ENCODE measurements around the gene DNAH1.
"Not testable (repeated sequence)": the region's sequence is repeated elsewhere in the genome, so short reads cannot be mapped to it uniquely, and the experiment has no call there.

DNAH1 gene

GRCh38 chr3:52315977-52316764, at the start of gene DNAH1:
DNAH1 (plus strand) TSS chr3:52316319; CDS start chr3:52322443, 6,124 bp downstream.
- no peak for TF ChIP-seq CTCF (IDR thresholded peaks at IDR 0.05; ENCODE audit: control insufficient read depth, insufficient read depth, low read depth, low read length, missing control alignments)
- H3K4me3 ChIP-seq (ENCODE audit: control insufficient read depth, low read depth, low read length): no peak within 1 kb of the TSS
- no peak for DNase-seq (ENCODE audit: low read depth)

- no peak overlapping the region for H3K4me3 ChIP-seq (ENCODE audit: control insufficient read depth, low read depth, low read length)
- no peak for DNase-seq (ENCODE audit: low read depth)
- no peak for TF ChIP-seq CTCF (IDR thresholded peaks at IDR 0.05; ENCODE audit: control insufficient read depth, insufficient read depth, low read depth, low read length, missing control alignments)
Observed at GRCh38 chr3:52268036-52268435, 48.1 kb upstream of the DNAH1 start.

- H3K4me3 ChIP-seq (ENCODE audit: control insufficient read depth, low read depth, low read length): no peak overlapping the region
- no peak for TF ChIP-seq CTCF (IDR thresholded peaks at IDR 0.05; ENCODE audit: control insufficient read depth, insufficient read depth, low read depth, low read length, missing control alignments)
- DNase-seq (ENCODE audit: low read depth): no peak
Observed at GRCh38 chr3:52269776-52270175, 46.3 kb upstream of the DNAH1 start.

GRCh38 chr3:52270252-52270754, 45.8 kb upstream of the DNAH1 start:
- no peak for DNase-seq (ENCODE audit: low read depth)
- no peak overlapping the region for H3K4me3 ChIP-seq (ENCODE audit: control insufficient read depth, low read depth, low read length)
- TF ChIP-seq CTCF (IDR thresholded peaks at IDR 0.05; ENCODE audit: control insufficient read depth, insufficient read depth, low read depth, low read length, missing control alignments): no peak

- DNase-seq (ENCODE audit: low read depth); H3K4me3 ChIP-seq (ENCODE audit: control insufficient read depth, low read depth, low read length): not testable (repeated sequence)
Observed at GRCh38 chr3:52272172-52272571, 43.9 kb upstream of the DNAH1 start.

GRCh38 chr3:52272831-52273230, 43.3 kb upstream of the DNAH1 start:
- DNase-seq (ENCODE audit: low read depth): no peak
- no peak for TF ChIP-seq CTCF (IDR thresholded peaks at IDR 0.05; ENCODE audit: control insufficient read depth, insufficient read depth, low read depth, low read length, missing control alignments)
- H3K4me3 ChIP-seq (ENCODE audit: control insufficient read depth, low read depth, low read length): no peak overlapping the region

- H3K4me3 ChIP-seq (ENCODE audit: control insufficient read depth, low read depth, low read length); DNase-seq (ENCODE audit: low read depth): not testable (repeated sequence)
Observed at GRCh38 chr3:52274781-52275180, 41.3 kb upstream of the DNAH1 start.
